Motor neuron (in vitro differentiated cells): ENCODE measurements around the gene TJAP1. TPM values are rescaled to one million over a fixed set of nuclear protein-coding genes. Genes with fewer than 3 reads are reported as not detected.

Experiments used
- ATAC-seq, 8 experiments: fragments of 200-7000 bp; cut with Tn5 transposase; replicated peaks in 6 of 8; 2 replicates each; pipeline ENCODE4 v1.8.0; 2021; ENCODE audit warnings: mild to moderate bottlenecking in 8 of 8, moderate library complexity in 8 of 8
- H3K27ac ChIP-seq, 2 donors: fragments of 250-450 bp; sonication (Bioruptor Pico); 2 replicates each; pipeline ENCODE4 v1.9.0; 2021; ENCODE audit warnings: antibody characterized with exemption in 2 of 2, mild to moderate bottlenecking in 2 of 2, moderate library complexity in 1 of 2
- H3K4me1 ChIP-seq, 2 donors: fragments of 250-450 bp; sonication (Bioruptor Pico); replicated peaks in 1 of 2; 2 replicates each; pipeline ENCODE4 v1.6.1; 2021; ENCODE audit warnings: antibody characterized with exemption in 2 of 2, mild to moderate bottlenecking in 2 of 2, moderate library complexity in 1 of 2
- H3K4me3 ChIP-seq, 5 donors: fragments of 250-450 bp; sonication (Bioruptor Pico); 2 replicates each; pipeline ENCODE4 v1.9.0; 2021; ENCODE audit warnings: antibody characterized with exemption in 5 of 5, mild to moderate bottlenecking in 5 of 5, moderate library complexity in 4 of 5
- WGBS, 10 experiments: fragments of 450-650 bp; shearing (Covaris generic); methylation state at CpG; one replicate each; pipeline ENCODE4 v1.0.0; 2022; 5-methylcytosine and 5-hydroxymethylcytosine counted together
- in situ Hi-C, 9 experiments: fragments of 400-800 bp; cut with MboI; loops; one replicate each; pipeline ENCODE4 v1.15.0; 2021; ENCODE audit warnings: low sequenced_read_pairs in 9 of 9, low pct_unique_long_range_greater_than_20kb in 2 of 9; ENCODE audit not compliant: unreplicated experiment in 9 of 9
- total RNA-seq, 8 experiments: library from RNA; unstranded; fragments of 300-600 nt; gene quantifications; 2 replicates each; pipeline versions ENCODE4 v1.2.3 to v1.2.4, GENCODE V29; 2022

TJAP1 gene
- total RNA-seq, 8 experiments from 2014 or later = 7.4 to 24.2 (median 12.7) TPM

- in situ Hi-C loops = loop anchor here in 2 of 9 experiments (25.0 kb wide), 2 partner anchors 123 to 248 kb away; no protein-coding TSS in a partner anchor
- Histone ChIP-seq H3K4me3 (peak overlapping the region in 1 of 5 donors; percentile 88), H3K27ac (peak overlapping the region; percentile 64 to 72), H3K4me1 (peaks cover 27 to 31% of the 10 kb centered on the region in 2 donors)
- WGBS, 10 experiments = 49 to 100% (median 87%) methylated on average over 1 to 4 of the region's 10 CpGs; no CpG with 5 or more reads in 3 of the 10 experiments
- peak in 3 of 8 experiments; percentile 0 to 1 (median 0) for ATAC-seq
These were observed 33.4 kb downstream of the TJAP1 start for GRCh38 chr6:43510827-43511163.

GRCh38 chr6:43511824-43512415, 34.5 kb downstream of the TJAP1 start:
- in situ Hi-C loops = loop anchor here in 2 of 9 experiments (25.0 kb wide), 2 partner anchors 125 to 250 kb away; no protein-coding TSS in a partner anchor
- H3K4me1 ChIP-seq = peaks cover 23 to 32% of the 10 kb centered on the region in 2 donors
- H3K4me3 ChIP-seq = no peak overlapping the region
- ATAC-seq = no peak
- 17 to 100% (median 90%) methylated on average over 1 to 8 of the region's 11 CpGs; no CpG with 5 or more reads in 2 of the 10 experiments for WGBS, 10 experiments
- no peak overlapping the region for H3K27ac ChIP-seq

GRCh38 chr6:43515808-43516207, 38.4 kb downstream of the TJAP1 start:
- Histone ChIP-seq H3K4me1 (peaks cover 21 to 29% of the 10 kb centered on the region in 2 donors), H3K4me3 (peak overlapping the region; percentile 75 to 92 (median 77)), H3K27ac (peak overlapping the region; percentile 91 to 93)
- 52 to 83% (median 73%) methylated on average over 1 to 8 of the region's 9 CpGs; no CpG with 5 or more reads in 2 of the 10 experiments for WGBS, 10 experiments
- ATAC-seq = no peak
- in situ Hi-C loops = loop anchor here in 2 of 9 experiments (25.0 kb wide), 2 partner anchors 129 to 254 kb away; no protein-coding TSS in a partner anchor

GRCh38 chr6:43516367-43516696, 39.0 kb downstream of the TJAP1 start:
- peak overlapping the region; percentile 75 to 92 (median 77) for H3K4me3 ChIP-seq
- peaks cover 21 to 28% of the 10 kb centered on the region in 2 donors for H3K4me1 ChIP-seq
- in situ Hi-C loops = loop anchor here in 2 of 9 experiments (25.0 kb wide), 2 partner anchors 129 to 254 kb away; no protein-coding TSS in a partner anchor
- no peak for ATAC-seq
- H3K27ac ChIP-seq = peak overlapping the region; percentile 91 to 93
- WGBS, 10 experiments = 0 to 2% (median 0%) methylated on average over 1 to 8 of the region's 10 CpGs; no CpG with 5 or more reads in 6 of the 10 experiments

GRCh38 chr6:43516697-43517504, 39.5 kb downstream of the TJAP1 start, which contains the start of the genes POLR1C and YIPF3:
Gene POLR1C (plus strand): TSS chr6:43517089. CDS start chr6:43517110, 21 bp downstream.
Gene YIPF3 (minus strand): TSS chr6:43516926. CDS start chr6:43516807, 119 bp downstream.
- H3K4me3 ChIP-seq = peak within 1 kb of the TSS; percentile 75 to 92 (median 77)
- in situ Hi-C loops = loop anchor here in 2 of 9 experiments (25.0 kb wide), 2 partner anchors 130 to 255 kb away; no protein-coding TSS in a partner anchor
- H3K4me1 ChIP-seq = peaks cover 21 to 28% of the 10 kb centered on the region in 2 donors
- H3K27ac ChIP-seq = peak within 1 kb of the TSS; percentile 91 to 93
- peak; percentile 90 to 94 (median 92) for ATAC-seq
- 0 to 1% (median 0%) methylated on average over 1 to 47 of the region's 57 CpGs; no CpG with 5 or more reads in 2 of the 10 experiments for WGBS, 10 experiments

- in situ Hi-C loops = loop anchor here in 2 of 9 experiments (25.0 kb wide), 2 partner anchors 130 to 255 kb away; no protein-coding TSS in a partner anchor
- Histone ChIP-seq H3K27ac (peak overlapping the region; percentile 68 to 93), H3K4me1 (peaks cover 21 to 28% of the 10 kb centered on the region in 2 donors), H3K4me3 (peak overlapping the region; percentile 75 to 92 (median 77))
- peak in 3 of 8 experiments; percentile 0 to 5 (median 3) for ATAC-seq
- 0 to 20% (median 9%) methylated on average over 3 to 8 of the region's 10 CpGs; no CpG with 5 or more reads in 1 of the 10 experiments for WGBS, 10 experiments
These were observed 40.4 kb downstream of the TJAP1 start for GRCh38 chr6:43517505-43518357.

- in situ Hi-C loops = loop anchor here in 2 of 9 experiments (25.0 kb wide), 2 partner anchors 133 to 258 kb away; no protein-coding TSS in a partner anchor
- Histone ChIP-seq H3K4me1 (peaks cover 18 to 19% of the 10 kb centered on the region in 2 donors), H3K27ac (no peak overlapping the region), H3K4me3 (no peak overlapping the region)
- no peak for ATAC-seq
- 80 to 100% (median 93%) methylated on average over 1 to 8 of the region's 8 CpGs; no CpG with 5 or more reads in 4 of the 10 experiments for WGBS, 10 experiments
These were observed 42.7 kb downstream of the TJAP1 start for GRCh38 chr6:43520097-43520496.

GRCh38 chr6:43521836-43522235, 44.5 kb downstream of the TJAP1 start:
- in situ Hi-C loops = loop anchor here in 2 of 9 experiments (25.0 kb wide), 2 partner anchors 135 to 260 kb away; no protein-coding TSS in a partner anchor
- H3K4me3 ChIP-seq = no peak overlapping the region
- peaks cover 10 to 12% of the 10 kb centered on the region in 2 donors for H3K4me1 ChIP-seq
- 60 to 100% (median 100%) methylated on average over 1 to 2 of the region's 2 CpGs; no CpG with 5 or more reads in 4 of the 10 experiments for WGBS, 10 experiments
- H3K27ac ChIP-seq = no peak overlapping the region
- no peak for ATAC-seq

GRCh38 chr6:43522547-43523261, 45.3 kb downstream of the TJAP1 start:
- in situ Hi-C loops = loop anchor here in 2 of 9 experiments (25.0 kb wide), 2 partner anchors 135 to 260 kb away; no protein-coding TSS in a partner anchor
- H3K4me3 ChIP-seq = no peak overlapping the region
- H3K4me1 ChIP-seq = peaks cover 10 to 12% of the 10 kb centered on the region in 2 donors
- WGBS, 10 experiments = 93 to 100% (median 100%) methylated on average over 1 to 4 of the region's 8 CpGs; no CpG with 5 or more reads in 2 of the 10 experiments
- ATAC-seq = peak in 4 of 8 experiments; percentile 17 to 35 (median 31)
- no peak overlapping the region for H3K27ac ChIP-seq

GRCh38 chr6:43523284-43523683, 45.9 kb downstream of the TJAP1 start:
- Histone ChIP-seq H3K4me1 (peaks cover 5 to 7% of the 10 kb centered on the region in 2 donors), H3K4me3 (no peak overlapping the region), H3K27ac (no peak overlapping the region)
- in situ Hi-C loops = loop anchor here in 2 of 9 experiments (25.0 kb wide), 2 partner anchors 136 to 261 kb away; no protein-coding TSS in a partner anchor
- WGBS, 10 experiments = 69 to 100% (median 87%) methylated on average over 1 to 3 of the region's 3 CpGs; no CpG with 5 or more reads in 4 of the 10 experiments
- peak in 3 of 8 experiments; percentile 9 to 21 (median 17) for ATAC-seq

- Histone ChIP-seq H3K4me3 (no peak overlapping the region), H3K4me1 (no peaks in the 10 kb centered on the region), H3K27ac (no peak overlapping the region)
- peak in 1 of 8 experiments; percentile 8 for ATAC-seq
- in situ Hi-C loops = loop anchor here in 2 of 9 experiments (25.0 kb wide), 2 partner anchors 137 to 262 kb away; no protein-coding TSS in a partner anchor
- WGBS, 10 experiments = 55 to 100% (median 90%) methylated on average over 1 to 10 of the region's 10 CpGs; no CpG with 5 or more reads in 3 of the 10 experiments
These were observed 47.2 kb downstream of the TJAP1 start for GRCh38 chr6:43524483-43524961.
